ENCODE measurements around the gene DNMT1. TPM values are rescaled to one million over a fixed set of nuclear protein-coding genes. Genes with fewer than 3 reads are reported as not detected.

DNMT1 gene
- total RNA-seq, 2 donors from 2014 or later, result 163 to 189 TPM

- no peaks in the 10 kb centered on the region for H3K4me1 ChIP-seq (ENCODE audit: control insufficient read depth, insufficient read depth, low read length)
- no peak overlapping the region for H3K9ac ChIP-seq (ENCODE audit: extremely low read depth, low read length, poor library complexity, severe bottlenecking)
- no peak for TF ChIP-seq CTCF (conservative IDR thresholded peaks at IDR 0.05)
- Mint-ChIP-seq H3K4me3 (no peak overlapping the region), H3K36me3 (ENCODE audit: low read depth) (peaks cover 10% of the 10 kb centered on the region), H3K4me1 (no peaks in the 10 kb centered on the region), H3K27me3 (ENCODE audit: insufficient read depth) (no peaks in the 10 kb centered on the region), H3K27ac (no peak overlapping the region), H3K9me3 (no peaks in the 10 kb centered on the region)
- no peaks in the 10 kb centered on the region for H3K27me3 ChIP-seq (ENCODE audit: control insufficient read depth, insufficient read depth, low read length, poor library complexity, severe bottlenecking)
- H3K36me3 ChIP-seq (ENCODE audit: control insufficient read depth, insufficient read depth, low read length), result no peaks in the 10 kb centered on the region
- no peak overlapping the region for H3K27ac ChIP-seq (ENCODE audit: low read depth, low read length)
- H3K9me3 ChIP-seq (ENCODE audit: control insufficient read depth, low read length), result no peaks in the 10 kb centered on the region
- no peak overlapping the region for H3K4me3 ChIP-seq (ENCODE audit: low read length)
- DNase-seq, result no peak
- 91 to 95% methylated on average over 23 of the region's 23 CpGs for WGBS, 2 experiments (ENCODE audit: insufficient coverage in 1 of 2, insufficient read length in 1 of 2)
Observed at GRCh38 chr19:10224337-10224736, 29.6 kb upstream of the DNMT1 start.

- H3K4me3 ChIP-seq (ENCODE audit: low read length), result no peak overlapping the region
- Mint-ChIP-seq H3K4me1 (no peaks in the 10 kb centered on the region), H3K27ac (no peak overlapping the region), H3K36me3 (ENCODE audit: low read depth) (peaks cover 10% of the 10 kb centered on the region), H3K9me3 (no peaks in the 10 kb centered on the region), H3K27me3 (ENCODE audit: insufficient read depth) (no peaks in the 10 kb centered on the region), H3K4me3 (no peak overlapping the region)
- H3K27ac ChIP-seq (ENCODE audit: low read depth, low read length), result no peak overlapping the region
- 90 to 92% methylated on average over 20 to 27 of the region's 28 CpGs for WGBS, 2 experiments (ENCODE audit: insufficient coverage in 1 of 2, insufficient read length in 1 of 2)
- no peaks in the 10 kb centered on the region for H3K9me3 ChIP-seq (ENCODE audit: control insufficient read depth, low read length)
- no peak for TF ChIP-seq CTCF (conservative IDR thresholded peaks at IDR 0.05)
- no peak for DNase-seq
- H3K36me3 ChIP-seq (ENCODE audit: control insufficient read depth, insufficient read depth, low read length), result no peaks in the 10 kb centered on the region
- no peak overlapping the region for H3K9ac ChIP-seq (ENCODE audit: extremely low read depth, low read length, poor library complexity, severe bottlenecking)
- no peaks in the 10 kb centered on the region for H3K4me1 ChIP-seq (ENCODE audit: control insufficient read depth, insufficient read depth, low read length)
- H3K27me3 ChIP-seq (ENCODE audit: control insufficient read depth, insufficient read depth, low read length, poor library complexity, severe bottlenecking), result no peaks in the 10 kb centered on the region
Observed at GRCh38 chr19:10223488-10224213, 28.9 kb upstream of the DNMT1 start.

- Mint-ChIP-seq H3K4me3 (no peak overlapping the region), H3K27ac (no peak overlapping the region), H3K36me3 (ENCODE audit: low read depth) (peaks cover 10% of the 10 kb centered on the region), H3K4me1 (no peaks in the 10 kb centered on the region), H3K27me3 (ENCODE audit: insufficient read depth) (no peaks in the 10 kb centered on the region), H3K9me3 (no peaks in the 10 kb centered on the region)
- Histone ChIP-seq H3K4me1 (ENCODE audit: control insufficient read depth, insufficient read depth, low read length) (no peaks in the 10 kb centered on the region), H3K9ac (ENCODE audit: extremely low read depth, low read length, poor library complexity, severe bottlenecking) (no peak overlapping the region), H3K36me3 (ENCODE audit: control insufficient read depth, insufficient read depth, low read length) (no peaks in the 10 kb centered on the region), H3K27me3 (ENCODE audit: control insufficient read depth, insufficient read depth, low read length, poor library complexity, severe bottlenecking) (no peaks in the 10 kb centered on the region), H3K9me3 (ENCODE audit: control insufficient read depth, low read length) (no peaks in the 10 kb centered on the region), H3K27ac (ENCODE audit: low read depth, low read length) (no peak overlapping the region), H3K4me3 (ENCODE audit: low read length) (no peak overlapping the region)
- WGBS, 2 experiments (ENCODE audit: insufficient coverage in 1 of 2, insufficient read length in 1 of 2), result 89 to 93% methylated on average over 10 to 14 of the region's 14 CpGs
- DNase-seq, result no peak
- TF ChIP-seq CTCF (conservative IDR thresholded peaks at IDR 0.05), result no peak
Observed at GRCh38 chr19:10222201-10222890, 27.6 kb upstream of the DNMT1 start.
